Retinal pigment epithelial cell (primary cell): Measurements from ENCODE around the gene PASD1.

Experiments used
- DNase-seq: peaks from one replicate; pipeline ENCODE4 v3.0.0-alpha.2; 2010; ENCODE audit warnings: low read depth
- H3K4me3 ChIP-seq: 2 replicates; pipeline ENCODE4 v1.5.1; 2011; ENCODE audit warnings: mild to moderate bottlenecking, low read length, control low read depth, moderate library complexity
- CTCF ChIP-seq: conservative IDR thresholded peaks from 2 replicates; pipeline ENCODE4 v1.5.1; 2011; ENCODE audit warnings: low read depth, low read length, control low read depth, inconsistent platforms

The PASD1 gene

DNA sequence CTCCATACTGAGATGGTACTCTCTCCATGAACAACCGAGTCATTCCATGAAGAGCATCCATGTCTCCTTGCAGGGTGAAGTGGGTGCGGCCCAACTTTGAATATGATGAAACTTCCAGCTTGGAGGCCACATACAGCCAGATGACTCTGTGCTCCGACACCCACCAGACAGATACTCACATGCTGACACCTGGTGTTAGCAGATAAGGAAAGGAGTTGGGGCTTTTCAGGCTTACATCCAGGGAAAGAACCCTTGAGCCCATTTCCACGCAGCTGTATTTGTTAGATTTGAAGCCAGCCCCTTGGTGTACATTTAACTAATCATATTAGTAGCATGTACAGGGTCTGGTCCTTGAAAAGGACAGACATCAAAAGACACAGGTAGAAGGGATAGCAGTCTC, 69.7 kb downstream of the PASD1 start:
- no peak for DNase-seq
- H3K4me3 ChIP-seq: no peak overlapping the region
- TF ChIP-seq CTCF: no peak

GRCh38 chrX:151634937-151635336, 71.5 kb downstream of the PASD1 start:
- DNase-seq: no peak
- no peak for TF ChIP-seq CTCF
- no peak overlapping the region for H3K4me3 ChIP-seq

GRCh38 chrX:151641564-151641963, 78.1 kb downstream of the PASD1 start:
- no peak overlapping the region for H3K4me3 ChIP-seq
- DNase-seq: no peak
- no peak for TF ChIP-seq CTCF

- DNase-seq: no peak
- no peak overlapping the region for H3K4me3 ChIP-seq
- no peak for TF ChIP-seq CTCF
These were observed 111.8 kb downstream of the PASD1 start for GRCh38 chrX:151675121-151675746.

GRCh38 chrX:151676196-151676595, 112.7 kb downstream of the PASD1 start:
- no peak for DNase-seq
- TF ChIP-seq CTCF: no peak
- no peak overlapping the region for H3K4me3 ChIP-seq

- TF ChIP-seq CTCF: no peak
- H3K4me3 ChIP-seq: no peak overlapping the region
- DNase-seq: no peak
These were observed 116.4 kb downstream of the PASD1 start for GRCh38 chrX:151679798-151680402.

GRCh38 chrX:151680805-151681204, 117.3 kb downstream of the PASD1 start:
- no peak overlapping the region for H3K4me3 ChIP-seq
- DNase-seq: no peak
- peak; percentile 54 for TF ChIP-seq CTCF
